Glomerular endothelial cell (primary cell): ENCODE measurements around the gene LMOD1. TPM values are rescaled to one million over a fixed set of nuclear protein-coding genes. Genes with fewer than 3 reads are reported as not detected.

Source experiments
- DNase-seq: peaks from one replicate; pipeline ENCODE4 v3.0.0-alpha.2; 2011; ENCODE audit warnings: low read depth, low spot score; ENCODE audit errors: extremely low read depth
- total RNA-seq: library from RNA; depleted of rRNA; stranded (reverse); fragments of >200 nt; gene quantifications from 2 replicates; pipeline ENCODE4 v1.2.3, GENCODE V29; 2015

LMOD1 gene
- total RNA-seq, 1 donor from 2014 or later: 0.93 TPM

DNA sequence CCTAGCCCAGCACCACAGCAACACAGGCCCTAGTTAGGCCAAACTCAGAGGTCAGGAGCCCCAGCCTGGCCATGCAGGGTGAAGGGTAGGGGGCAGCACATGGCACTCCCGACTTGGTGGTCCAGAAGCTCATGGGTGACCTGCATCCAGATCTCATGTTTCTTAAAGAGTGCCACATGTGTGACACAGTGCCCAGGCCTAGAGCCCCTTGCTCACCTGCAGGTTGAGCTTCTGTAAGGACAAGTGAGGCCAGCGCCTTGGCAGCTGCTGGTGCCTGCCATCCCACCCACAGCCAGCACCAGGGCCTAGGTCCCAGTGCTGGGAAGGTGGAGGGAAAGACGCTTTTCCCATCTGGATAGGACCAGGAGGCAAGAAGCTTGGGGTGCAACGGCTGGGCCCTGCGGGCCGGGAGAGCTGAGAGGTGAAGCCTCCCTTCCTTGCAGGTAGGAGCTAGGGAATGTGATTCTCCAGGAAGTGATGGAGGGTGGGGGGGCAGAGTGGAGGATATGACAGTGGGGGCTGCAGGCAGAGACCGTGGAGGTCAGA, 51.2 kb downstream of the LMOD1 start:
- DNase-seq: no peak

DNA sequence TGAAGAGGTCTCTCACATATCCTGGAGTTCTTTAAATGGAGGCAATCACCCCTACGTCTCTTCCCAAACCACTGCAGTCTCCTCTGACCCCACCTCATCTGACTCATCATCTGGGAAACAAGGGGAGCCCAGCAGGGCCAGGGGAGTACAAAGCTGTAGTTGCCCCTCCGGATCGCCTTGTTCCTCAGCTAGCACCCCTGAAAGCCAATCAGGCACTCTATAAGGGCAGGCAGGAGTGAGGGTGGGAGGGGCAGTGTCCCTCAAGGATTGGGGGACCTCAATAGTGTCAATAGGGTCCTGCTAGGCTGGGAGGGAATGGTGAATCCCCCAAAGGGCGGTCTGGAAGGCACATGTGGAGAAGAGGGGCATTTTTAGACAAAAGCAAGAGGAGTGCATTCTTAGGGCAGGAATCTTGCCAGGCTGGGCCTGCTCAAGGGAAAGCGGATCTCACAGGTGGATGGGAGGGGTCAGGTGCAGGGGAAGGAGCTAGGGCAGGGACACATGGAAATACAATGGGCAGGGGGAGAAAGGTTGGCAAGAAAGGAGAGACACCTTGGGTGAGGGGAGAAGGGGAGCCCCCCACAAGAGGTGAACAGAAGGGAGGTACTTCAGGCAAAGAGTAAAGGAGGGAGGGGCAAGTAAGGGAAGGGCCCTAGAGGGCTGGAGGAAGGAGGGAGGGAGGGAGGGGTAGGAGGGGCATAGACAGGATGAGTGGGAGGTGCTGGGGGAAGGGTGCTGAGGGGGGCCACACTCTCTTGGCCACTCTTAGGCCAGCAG, 51.8 kb downstream of the LMOD1 start:
- no peak for DNase-seq

DNA sequence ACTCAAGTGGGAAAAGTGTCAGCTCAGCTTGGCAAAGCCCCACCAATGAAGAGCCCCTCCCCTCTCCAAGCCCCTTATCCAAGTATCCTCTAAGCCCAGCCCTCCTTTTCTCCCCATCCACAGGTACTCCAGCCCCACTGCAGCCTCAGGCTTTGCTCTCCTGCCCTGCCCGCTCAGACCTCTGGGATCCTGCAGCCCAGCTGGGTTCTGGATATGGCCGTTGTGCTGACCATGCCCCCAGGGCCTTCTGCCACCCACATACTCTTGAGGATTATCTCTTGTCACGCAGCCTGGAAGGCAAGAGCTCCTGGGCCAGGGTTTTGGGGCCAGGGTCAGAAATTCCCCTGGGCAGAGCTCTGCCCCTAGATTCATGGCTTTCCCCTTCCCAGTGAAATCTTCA, 52.9 kb downstream of the LMOD1 start:
- DNase-seq: no peak

DNA sequence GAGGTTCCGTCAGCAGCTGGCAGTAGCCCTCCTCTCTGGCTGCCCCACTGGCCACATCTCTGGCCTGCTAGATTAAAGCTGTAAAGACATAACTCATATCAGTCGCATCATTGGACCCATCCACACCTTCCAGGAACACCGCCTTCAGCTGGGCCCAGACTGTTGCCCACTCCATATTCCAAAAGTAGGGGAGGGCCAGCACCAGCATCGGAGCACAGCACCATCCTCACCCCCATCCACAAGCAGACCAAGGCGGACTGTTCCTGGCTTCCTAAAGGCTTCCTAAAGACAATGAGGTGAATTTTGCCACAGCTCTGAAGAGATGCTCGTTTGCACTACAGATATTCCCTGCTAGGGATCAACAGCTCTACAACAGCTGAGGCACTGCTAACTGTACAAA, 54.1 kb downstream of the LMOD1 start:
- no peak for DNase-seq

DNA sequence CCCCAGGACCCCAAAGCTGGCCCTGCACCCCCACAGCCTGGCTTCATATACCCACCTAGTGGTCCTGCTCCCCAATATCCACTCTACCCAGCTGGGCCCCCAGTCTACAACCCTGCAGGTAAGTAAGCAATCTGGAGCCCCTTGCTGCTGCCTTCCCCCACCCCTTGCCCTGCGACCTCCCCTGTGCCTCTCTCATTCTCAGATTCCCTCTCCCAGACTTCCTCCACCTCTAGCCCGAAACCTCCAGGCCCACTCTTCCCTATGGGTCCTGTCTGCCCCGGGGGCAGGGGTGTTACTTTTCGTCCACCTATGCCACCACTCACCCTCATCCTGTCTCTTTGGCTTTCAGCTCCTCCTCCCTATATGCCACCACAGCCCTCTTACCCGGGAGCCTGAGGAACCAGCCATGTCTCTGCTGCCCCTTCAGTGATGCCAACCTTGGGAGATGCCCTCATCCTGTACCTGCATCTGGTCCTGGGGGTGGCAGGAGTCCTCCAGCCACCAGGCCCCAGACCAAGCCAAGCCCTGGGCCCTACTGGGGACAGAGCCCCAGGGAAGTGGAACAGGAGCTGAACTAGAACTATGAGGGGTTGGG, 54.8 kb downstream of the LMOD1 start:
- no peak for DNase-seq

DNA sequence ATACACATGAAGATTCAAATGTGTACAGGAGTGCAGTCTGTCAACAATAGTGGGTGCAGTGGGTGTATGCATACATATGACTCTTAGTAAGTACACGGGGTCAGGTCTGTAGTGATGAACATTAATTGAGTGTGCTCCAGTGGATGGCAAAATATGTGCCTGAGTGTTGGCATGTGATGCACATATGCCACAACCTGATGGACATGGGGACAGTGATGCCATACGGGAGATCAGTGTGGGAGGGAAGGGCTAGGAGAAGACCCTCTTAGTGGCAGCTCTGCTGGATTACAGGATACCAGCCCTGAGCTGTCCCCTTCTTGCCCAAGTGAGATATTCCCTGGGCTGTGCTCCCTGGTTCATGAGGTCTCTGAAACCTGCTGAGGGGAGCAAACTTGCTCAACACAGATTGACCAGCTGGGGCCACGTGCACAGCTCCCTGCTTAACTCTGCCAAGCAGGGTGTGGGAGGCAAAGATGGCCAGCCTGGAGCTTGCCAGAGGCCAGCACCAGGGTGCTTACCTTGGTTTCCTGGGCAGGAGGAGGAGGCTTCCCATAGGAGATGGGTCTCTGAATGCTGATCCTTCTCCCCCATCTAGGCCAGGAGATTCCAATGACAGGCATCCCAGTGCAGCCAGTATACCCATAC, 55.4 kb downstream of the LMOD1 start:
- no peak for DNase-seq

DNA sequence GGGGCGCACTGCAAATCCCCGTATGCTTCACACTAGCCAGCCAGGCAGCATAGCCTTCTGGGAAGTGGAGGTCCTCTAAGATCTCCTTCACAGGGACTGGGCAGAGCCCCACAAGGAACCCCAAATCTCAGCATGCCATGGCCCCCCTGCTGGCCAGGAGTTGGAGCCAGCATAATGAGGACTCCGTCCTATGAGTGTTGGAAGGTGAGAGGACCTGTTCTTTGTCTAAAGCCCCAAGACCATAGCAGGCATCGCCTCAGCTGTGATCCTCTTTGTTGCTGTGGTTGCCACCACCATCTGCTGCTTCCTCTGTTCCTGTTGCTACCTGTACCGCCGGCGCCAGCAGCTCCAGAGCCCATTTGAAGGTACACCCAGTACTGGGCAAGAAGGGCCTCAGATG, 56.1 kb downstream of the LMOD1 start:
- no peak for DNase-seq

DNA sequence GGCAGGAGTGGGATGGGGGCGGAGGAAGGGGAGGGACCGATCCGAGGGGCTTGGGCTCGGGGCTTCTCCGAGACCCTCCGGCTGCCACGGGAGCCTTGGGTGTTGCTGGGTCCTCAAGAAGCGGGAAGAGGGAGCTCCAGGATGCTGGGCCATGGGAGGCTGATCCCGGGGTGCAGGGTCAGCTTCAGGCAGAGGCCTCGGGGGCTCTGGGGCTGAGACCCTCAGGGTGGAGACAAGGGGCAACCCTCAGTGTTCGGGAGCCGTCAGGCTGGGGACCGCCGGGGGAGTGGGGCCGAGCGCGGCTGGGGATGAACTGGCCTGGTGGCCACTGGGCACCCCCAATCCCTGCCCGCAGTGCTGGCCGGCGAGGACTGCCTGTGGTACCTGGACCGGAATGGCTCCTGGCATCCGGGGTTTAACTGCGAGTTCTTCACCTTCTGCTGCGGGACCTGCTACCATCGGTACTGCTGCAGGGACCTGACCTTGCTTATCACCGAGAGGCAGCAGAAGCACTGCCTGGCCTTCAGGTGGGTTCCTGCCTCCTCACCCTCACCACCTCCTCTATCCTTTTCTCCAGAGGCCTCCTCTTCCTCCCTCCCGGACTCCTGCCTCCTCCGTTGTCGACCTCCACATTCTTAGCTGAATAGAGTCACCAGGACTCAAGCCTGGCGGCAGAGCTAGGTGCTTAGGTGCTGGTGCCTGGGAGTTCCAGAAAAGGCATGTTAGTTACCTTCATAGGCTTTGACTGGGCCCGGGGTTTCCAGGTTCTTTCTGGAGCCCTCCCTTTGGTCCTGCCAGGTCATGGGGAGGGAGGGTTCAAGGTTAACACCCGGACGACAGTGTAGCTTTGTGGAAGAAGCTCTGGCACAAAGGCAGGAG, 57.0 kb downstream of the LMOD1 start:
- DNase-seq: no peak

DNA sequence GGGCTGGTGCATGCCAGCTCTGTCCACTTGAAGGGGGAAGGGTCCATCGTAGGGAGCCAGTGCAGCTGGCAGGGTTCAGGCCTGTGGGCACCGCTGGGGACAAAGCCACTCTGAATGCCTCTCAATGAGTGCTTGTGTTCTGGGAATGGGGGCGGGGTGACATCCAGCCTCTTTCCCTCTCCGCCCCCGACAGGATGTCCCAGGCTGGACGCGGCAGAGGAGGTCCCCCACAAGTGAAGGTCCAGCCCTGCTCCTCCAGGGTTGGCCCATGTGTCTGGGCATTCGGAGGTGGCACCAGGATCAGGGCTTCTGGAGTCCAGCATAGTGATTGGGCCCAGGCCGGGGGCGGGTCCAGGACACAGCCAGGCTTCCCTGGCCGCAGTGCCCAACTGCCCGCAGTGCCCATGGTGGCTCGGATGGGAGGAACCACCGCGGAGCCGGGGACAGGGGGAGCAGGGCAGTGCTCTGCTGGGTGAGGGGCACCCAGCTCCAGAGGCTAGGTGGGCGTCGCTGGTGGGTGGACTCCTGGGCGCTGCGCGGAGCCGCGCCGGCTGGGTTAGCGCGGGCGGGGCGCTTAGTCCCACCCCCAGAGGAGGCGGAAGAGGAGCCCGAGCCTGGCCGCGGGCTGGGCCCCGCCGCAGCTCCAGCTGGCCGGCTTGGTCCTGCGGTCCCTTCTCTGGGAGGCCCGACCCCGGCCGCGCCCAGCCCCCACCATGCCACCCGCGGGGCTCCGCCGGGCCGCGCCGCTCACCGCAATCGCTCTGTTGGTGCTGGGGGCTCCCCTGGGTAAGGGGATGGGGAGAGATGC, 57.9 kb downstream of the LMOD1 start, which contains the start of gene SHISA4:
Gene SHISA4, plus strand, starts transcription at position 617 of the 808 bp plus-strand sequence. Its CDS starts 97 bp downstream, at position 714.
- DNase-seq: no peak

DNA sequence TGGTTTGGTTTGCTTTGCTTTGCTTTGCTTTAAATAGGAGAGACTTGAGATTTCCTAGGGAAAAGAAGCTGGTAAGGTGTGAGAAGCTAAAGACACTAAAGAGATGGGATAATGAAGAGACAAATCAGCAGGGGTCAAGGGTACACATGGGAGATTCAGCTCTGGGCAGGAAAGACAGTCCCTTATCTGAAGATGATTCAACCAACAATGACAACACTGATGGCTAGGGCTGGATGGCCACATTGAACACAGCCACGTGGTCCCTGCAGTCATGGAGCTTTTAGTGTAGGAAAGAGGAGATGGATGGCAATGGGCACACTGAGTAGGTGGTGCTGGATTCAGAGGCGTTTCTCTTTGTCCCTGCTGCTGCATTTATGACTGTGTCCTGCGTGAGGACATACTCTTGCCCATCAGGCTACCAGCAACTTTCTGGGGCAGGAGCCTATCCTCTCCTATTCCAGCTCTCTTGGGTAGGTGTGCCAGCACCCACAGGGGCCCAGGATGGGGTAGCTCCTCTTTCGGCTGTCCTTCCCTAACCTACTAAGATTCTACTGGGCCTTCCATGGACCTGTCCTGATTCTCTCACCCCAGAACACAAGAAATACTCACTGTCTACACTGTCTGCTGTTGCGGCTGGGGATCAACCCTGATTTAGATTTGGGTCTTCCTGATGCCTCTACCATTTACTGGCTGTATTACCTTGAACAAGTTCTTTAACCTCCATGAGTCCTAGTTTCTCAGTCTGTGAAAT, 59.1 kb downstream of the LMOD1 start:
- DNase-seq: no peak

DNA sequence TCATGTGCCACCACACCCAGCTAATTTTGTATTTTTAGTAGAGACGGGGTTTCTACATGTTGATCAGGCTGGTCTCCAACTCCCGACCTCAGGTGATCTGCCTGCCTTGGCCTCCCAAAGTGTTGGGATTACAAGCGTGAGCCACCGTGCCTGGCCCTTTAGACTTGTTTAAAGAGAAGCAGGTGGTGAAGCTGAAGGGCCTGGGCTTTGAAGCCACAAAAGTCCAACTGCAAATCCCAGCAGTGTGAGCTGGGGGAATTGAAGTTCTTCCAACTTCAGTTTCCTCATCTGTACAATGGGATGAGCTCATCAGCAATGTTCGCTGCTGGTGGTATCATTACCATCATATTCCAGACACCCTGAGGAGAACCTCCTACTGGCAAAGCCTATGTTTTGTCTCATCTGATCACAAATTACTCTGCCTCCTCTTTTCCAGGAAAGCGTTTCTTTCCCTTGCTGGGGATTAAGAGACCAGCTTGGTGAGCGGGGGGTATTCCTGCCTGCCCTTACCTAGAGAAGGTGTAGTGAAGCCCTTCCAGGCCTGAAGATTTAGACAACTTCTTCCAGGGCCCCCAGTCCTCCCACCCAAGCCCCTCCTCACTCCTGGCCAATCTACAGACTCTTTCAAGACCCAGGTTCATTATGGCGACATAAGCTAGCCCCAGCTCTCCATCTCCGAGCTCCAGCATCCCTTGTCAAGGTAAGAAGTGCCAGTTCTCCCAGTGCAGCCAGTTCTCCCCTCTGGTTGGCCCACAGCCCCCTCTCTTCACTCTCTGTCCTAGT, 60.1 kb downstream of the LMOD1 start:
- DNase-seq: no peak

DNA sequence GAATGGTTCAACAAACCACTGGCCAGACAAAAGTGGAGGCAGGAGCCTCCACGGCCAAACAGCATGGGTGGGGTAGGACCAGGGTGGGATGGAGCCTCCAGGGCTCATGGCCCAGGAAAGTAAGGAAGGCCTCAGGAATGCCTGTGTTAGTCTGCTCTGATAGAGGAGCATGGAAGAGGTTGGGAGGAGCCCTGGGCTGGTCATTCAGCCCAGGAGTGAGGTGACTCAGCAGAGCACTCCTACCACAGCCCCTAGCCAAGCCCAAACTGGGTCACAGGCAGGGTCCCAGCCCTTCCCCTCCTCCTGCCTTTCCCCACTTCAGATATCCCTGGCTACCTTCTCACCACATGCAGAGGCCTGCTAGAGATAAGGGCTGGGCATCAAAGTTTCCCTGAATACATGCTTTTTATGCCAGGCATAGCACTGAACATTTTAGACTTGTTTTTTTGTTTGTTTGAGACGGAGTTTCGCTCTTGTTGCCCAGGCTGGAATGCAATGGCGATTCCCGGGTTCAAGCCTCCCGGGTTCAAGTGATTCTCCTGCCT, 60.7 kb downstream of the LMOD1 start:
- no peak for DNase-seq

DNA sequence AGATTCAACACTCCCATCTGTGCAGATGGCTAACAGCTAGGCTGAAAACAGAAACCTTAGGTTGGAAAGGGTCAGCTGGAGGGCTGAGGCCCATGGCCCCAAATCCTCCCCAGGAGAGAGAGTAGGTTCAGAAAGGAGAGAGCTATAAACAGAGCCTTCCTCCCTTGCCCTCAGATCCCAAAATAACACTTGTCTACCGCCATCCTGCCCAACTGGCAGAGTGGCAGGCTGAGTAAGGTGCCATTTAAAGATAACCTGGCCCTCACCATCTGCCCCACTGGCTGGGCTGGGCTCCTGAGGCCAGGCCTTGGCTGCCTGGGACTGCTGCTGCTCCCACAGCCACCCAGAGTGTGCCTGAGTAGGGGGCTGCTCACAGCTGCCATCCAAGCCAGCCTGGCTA, 61.9 kb downstream of the LMOD1 start:
- no peak for DNase-seq

DNA sequence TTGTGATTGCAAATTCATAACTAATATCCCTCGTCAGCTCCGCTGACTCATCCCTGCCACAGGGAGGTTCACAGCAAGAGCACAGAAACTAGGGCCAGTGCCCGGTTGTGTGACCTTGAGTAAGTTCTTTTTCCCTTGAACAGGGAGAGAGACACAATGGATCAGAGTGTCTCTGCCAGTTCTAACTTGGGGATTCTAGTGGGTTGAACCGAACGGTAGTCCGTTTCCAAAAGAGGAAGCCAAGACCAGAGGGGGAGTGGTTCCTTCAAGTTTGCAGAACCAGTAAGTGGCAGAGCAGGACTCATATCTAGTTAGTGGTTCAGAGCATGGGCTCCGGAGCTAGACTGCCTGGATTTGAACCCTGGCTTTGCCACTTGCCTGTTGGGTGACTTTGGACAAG, 62.6 kb downstream of the LMOD1 start:
- no peak for DNase-seq

DNA sequence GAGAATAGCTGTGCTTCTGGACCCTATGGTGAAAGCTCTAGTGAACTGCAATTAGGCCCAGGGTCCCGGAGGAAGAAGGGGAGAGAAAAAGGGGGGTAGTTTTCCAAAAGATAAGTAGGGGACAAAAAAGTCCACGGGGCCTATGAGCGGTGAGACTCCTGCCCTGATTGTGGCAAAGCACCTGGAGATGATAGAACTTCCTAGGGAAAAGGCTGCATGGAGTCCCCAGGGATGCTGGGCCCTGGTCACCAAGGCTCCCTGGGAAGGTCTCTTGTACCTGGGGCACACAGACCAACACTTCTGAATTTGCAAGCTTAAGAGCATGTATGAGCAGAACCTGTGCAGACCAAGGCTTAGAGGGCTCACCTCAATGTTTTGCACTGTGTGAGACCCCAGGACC, 63.1 kb downstream of the LMOD1 start:
- no peak for DNase-seq

DNA sequence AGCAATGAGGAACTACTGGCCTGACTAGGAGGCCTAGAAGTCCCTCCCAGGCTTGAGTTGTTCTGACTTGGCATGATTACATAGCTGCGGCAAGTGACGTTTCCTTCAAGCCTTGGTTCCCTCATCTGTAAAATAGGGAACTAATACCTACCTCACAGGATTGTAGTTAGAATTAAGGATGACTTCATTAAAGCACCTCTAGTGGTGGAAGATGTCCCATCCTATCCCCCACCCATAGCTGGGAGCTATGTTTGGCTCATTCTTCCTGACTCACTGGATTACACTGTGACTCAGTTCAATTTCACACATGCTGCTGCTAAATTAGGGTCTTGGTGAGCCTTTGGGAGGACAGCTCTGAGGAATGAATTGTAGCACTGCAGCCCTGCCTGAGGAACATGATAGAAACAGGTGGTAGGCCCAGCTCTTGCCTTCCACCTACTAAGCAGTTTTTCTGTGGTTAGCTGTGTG, 63.6 kb downstream of the LMOD1 start:
- no peak for DNase-seq

DNA sequence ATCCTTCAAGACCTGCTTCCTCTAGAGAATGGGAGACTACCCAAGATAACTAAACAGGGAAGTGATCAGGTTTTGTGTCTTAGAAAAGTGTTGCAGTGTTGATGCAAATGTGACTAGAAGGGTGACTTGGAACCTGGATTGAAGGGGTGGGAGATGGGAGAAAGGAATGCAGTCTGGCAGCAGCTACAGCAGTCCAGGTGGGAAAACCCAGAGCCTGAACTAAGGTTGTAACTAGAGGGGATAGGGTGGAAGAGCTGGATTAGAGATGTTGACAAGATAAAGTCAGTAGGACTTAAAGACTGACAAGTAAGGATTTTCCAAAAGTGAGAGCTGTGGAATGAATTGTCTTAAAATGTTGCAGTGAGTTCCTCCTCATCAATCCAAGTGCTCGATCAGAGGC, 64.7 kb downstream of the LMOD1 start:
- DNase-seq: no peak

DNA sequence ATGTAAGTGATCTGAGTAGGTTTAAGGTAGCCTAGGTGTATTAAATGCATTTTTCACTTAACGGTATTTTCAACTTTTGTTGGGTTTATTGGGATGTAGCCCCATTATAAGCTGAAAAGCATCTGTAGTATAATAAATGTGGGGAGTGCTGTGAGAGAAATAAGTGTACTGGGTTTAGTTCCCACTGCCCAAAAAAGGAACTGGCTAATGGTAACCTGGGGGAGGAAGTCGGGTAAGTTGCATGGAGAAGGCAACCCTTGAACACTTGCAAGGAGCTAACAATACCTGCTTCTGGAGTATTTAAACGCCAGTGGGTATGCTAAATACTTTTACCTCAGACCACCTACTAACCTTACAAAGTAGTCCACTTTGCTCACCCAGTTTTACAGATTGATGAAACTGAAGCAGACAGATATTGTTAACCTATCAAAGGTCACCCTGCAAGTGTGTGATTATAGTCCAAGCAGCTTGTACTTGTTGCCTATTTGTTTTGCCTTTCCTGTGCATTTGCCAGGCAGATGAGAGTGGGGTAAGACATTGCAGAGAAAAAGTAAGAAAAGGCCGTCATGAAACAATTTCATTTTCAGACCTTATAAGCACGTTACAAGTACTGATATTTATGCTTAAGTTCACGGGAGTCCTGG, 65.3 kb downstream of the LMOD1 start:
- DNase-seq: no peak
